H1 (cell line): Measurements from ENCODE around the gene EPHA4. TPM values are rescaled to one million over a fixed set of nuclear protein-coding genes. Genes with fewer than 3 reads are reported as not detected.

Source experiments
- CTCF ChIA-PET: fragments of 300-600 bp; sonication (Branson Sonifier 250); formaldehyde crosslinking; loops from one replicate; lab custom pipeline; 2021; ENCODE audit not compliant: partially characterized antibody; lab: Charles Lee
- POLR2A ChIA-PET: fragments of 300-600 bp; sonication (Branson Sonifier 250); formaldehyde crosslinking; loops from one replicate; lab custom pipeline; 2021; ENCODE audit warnings: inconsistent platforms; ENCODE audit not compliant: partially characterized antibody; lab: Charles Lee
- DNase-seq, 2 experiments: peaks; one replicate each; pipeline versions ENCODE4 v3.0.0 to v3.0.0-alpha.2; 2010 to 2022; ENCODE audit warnings: low spot score in 2 of 2, low read depth in 1 of 2, mixed read lengths in 1 of 2
- FAIRE-seq: peaks from 2 replicates; lab custom pipeline; 2011; peaks lifted over from hg19 to GRCh38; lab: Jason Lieb, UNC
- H2AFZ ChIP-seq: 2 replicates; pipeline ENCODE4 v1.8.1; 2012; ENCODE audit warnings: low read length, inconsistent platforms
- H2AK5ac ChIP-seq: 2 replicates; pipeline ENCODE4 v1.6.1; 2013; ENCODE audit warnings: low read depth, low read length
- H2BK120ac ChIP-seq: replicated peaks from 2 replicates; pipeline ENCODE3; 2013; ENCODE audit warnings: low read depth, low read length, inconsistent platforms
- H2BK12ac ChIP-seq: 2 replicates; pipeline ENCODE4 v1.6.1; 2013; ENCODE audit warnings: low read depth, low read length
- H2BK15ac ChIP-seq: 2 replicates; pipeline ENCODE4 v1.6.1; 2013; ENCODE audit warnings: low read length
- H2BK20ac ChIP-seq: 2 replicates; pipeline ENCODE4 v1.6.1; 2013; ENCODE audit warnings: low read length
- H2BK5ac ChIP-seq: 2 replicates; pipeline ENCODE4 v1.6.1; 2013; ENCODE audit warnings: low read depth, low read length
- H3K14ac ChIP-seq: 2 replicates; pipeline ENCODE4 v1.6.1; 2013; ENCODE audit warnings: inconsistent platforms; ENCODE audit not compliant: insufficient read length
- H3K18ac ChIP-seq: 2 replicates; pipeline ENCODE4 v1.6.1; 2013; ENCODE audit warnings: low read length; ENCODE audit errors: extremely low read depth
- H3K23ac ChIP-seq: 2 replicates; pipeline ENCODE4 v1.6.1; 2013; ENCODE audit warnings: inconsistent platforms; ENCODE audit not compliant: insufficient read length
- H3K23me2 ChIP-seq: 2 replicates; pipeline ENCODE4 v1.6.1; 2013; ENCODE audit warnings: low read depth, low read length
- H3K27ac ChIP-seq: 2 replicates; pipeline ENCODE4 v1.6.1; 2011; ENCODE audit warnings: low read depth, low read length, inconsistent platforms
- H3K27me3 ChIP-seq, 4 experiments: replicated peaks in 1 of 4; 1 replicate in 1 of 4; 2 replicates in 3 of 4; pipeline versions ENCODE4 v1.6.1 to v1.8.1; 2011 to 2013; ENCODE audit warnings: low read length in 3 of 4, mild to moderate bottlenecking in 3 of 4, inconsistent platforms in 2 of 4, mixed read lengths in 2 of 4, moderate library complexity in 1 of 4; ENCODE audit not compliant: control insufficient read depth in 3 of 4, insufficient read depth in 3 of 4; ENCODE audit errors: extremely low read depth in 1 of 4
- H3K36me3 ChIP-seq, 4 experiments: 2 replicates each; pipeline versions ENCODE4 v1.6.1 to v1.8.1; 2011 to 2013; ENCODE audit warnings: mild to moderate bottlenecking in 4 of 4, low read length in 3 of 4, moderate library complexity in 2 of 4, control low read depth in 1 of 4, inconsistent platforms in 1 of 4; ENCODE audit not compliant: insufficient read depth in 4 of 4, control insufficient read depth in 2 of 4
- H3K4ac ChIP-seq: replicated peaks from 2 replicates; pipeline ENCODE3; 2013; ENCODE audit warnings: low read length, low read depth, mixed read lengths, inconsistent platforms; ENCODE audit not compliant: insufficient read length
- H3K4me1 ChIP-seq, 4 experiments: replicated peaks in 1 of 4; 1 replicate in 1 of 4; 2 replicates in 3 of 4; pipeline versions ENCODE4 v1.6.1 to v1.8.1; 2011 to 2013; ENCODE audit warnings: low read length in 3 of 4, inconsistent platforms in 2 of 4, mixed read lengths in 1 of 4; ENCODE audit not compliant: insufficient read depth in 4 of 4, control insufficient read depth in 3 of 4
- H3K4me2 ChIP-seq, 2 experiments: 2 replicates each; pipeline versions ENCODE4 v1.6.1 to v1.8.1; 2011 to 2013; ENCODE audit warnings: low read depth in 2 of 2, low read length in 2 of 2, control low read depth in 1 of 2, inconsistent platforms in 1 of 2, mild to moderate bottlenecking in 1 of 2; ENCODE audit not compliant: insufficient read depth in 1 of 2
- H3K4me3 ChIP-seq, 4 experiments: fragments of 200-600, 300-600 bp in 1 of 4; sonication (generic), shearing (Covaris generic), sonication (Bioruptor Twin) in 1 of 4; 2 replicates each; pipeline versions ENCODE4 v1.5.1 to v1.8.1; 2011 to 2016; ENCODE audit warnings: low read length in 4 of 4, low read depth in 3 of 4, control low read depth in 2 of 4, inconsistent platforms in 2 of 4, mild to moderate bottlenecking in 2 of 4, mixed read lengths in 1 of 4, moderate library complexity in 1 of 4; ENCODE audit not compliant: insufficient read depth in 2 of 4; ENCODE audit errors: extremely low read depth in 1 of 4
- H3K56ac ChIP-seq: replicated peaks from 2 replicates; pipeline ENCODE3; 2013; ENCODE audit warnings: low read depth, mild to moderate bottlenecking, mixed read lengths, low read length, inconsistent platforms; ENCODE audit not compliant: insufficient read length
- H3K79me1 ChIP-seq: 2 replicates; pipeline ENCODE4 v1.6.1; 2013; ENCODE audit warnings: low read depth, low read length, control low read depth
- H3K79me2 ChIP-seq, 2 experiments: 2 replicates each; pipeline versions ENCODE4 v1.6.1 to v1.8.1; 2012 to 2013; ENCODE audit warnings: low read length in 2 of 2, mild to moderate bottlenecking in 2 of 2, inconsistent platforms in 1 of 2; ENCODE audit not compliant: insufficient read depth in 2 of 2, control insufficient read depth in 1 of 2
- H3K9ac ChIP-seq, 4 experiments: replicated peaks in 1 of 4; 1 replicate in 1 of 4; 2 replicates in 3 of 4; pipeline versions ENCODE4 v1.6.1 to v1.8.1; 2011 to 2013; ENCODE audit warnings: low read depth in 3 of 4, low read length in 3 of 4, control low read depth in 2 of 4, mild to moderate bottlenecking in 2 of 4, moderate library complexity in 2 of 4, inconsistent platforms in 1 of 4; ENCODE audit errors: extremely low read depth in 1 of 4
- H3K9me3 ChIP-seq, 2 experiments: 2 replicates each; pipeline versions ENCODE4 v1.6.1 to v1.8.1; 2012 to 2013; ENCODE audit warnings: mild to moderate bottlenecking in 2 of 2, moderate library complexity in 2 of 2, control low read depth in 1 of 2, inconsistent platforms in 1 of 2, low read depth in 1 of 2, low read length in 1 of 2, mixed read lengths in 1 of 2; ENCODE audit not compliant: insufficient read depth in 2 of 2
- H4K20me1 ChIP-seq, 2 experiments: replicated peaks in 1 of 2; 2 replicates each; pipeline versions ENCODE3 to v1.8.1; 2011 to 2013; ENCODE audit warnings: inconsistent platforms in 2 of 2, low read length in 2 of 2, mild to moderate bottlenecking in 1 of 2; ENCODE audit not compliant: insufficient read depth in 2 of 2, control insufficient read depth in 1 of 2
- H4K5ac ChIP-seq: 2 replicates; pipeline ENCODE4 v1.6.1; 2013; ENCODE audit warnings: low read length, low read depth, mixed read lengths, inconsistent platforms; ENCODE audit not compliant: insufficient read length
- H4K8ac ChIP-seq: 2 replicates; pipeline ENCODE4 v1.8.0; 2013; ENCODE audit warnings: mild to moderate bottlenecking, moderate library complexity, low read length, inconsistent platforms; ENCODE audit not compliant: insufficient read depth; ENCODE audit errors: extremely low read depth
- H4K91ac ChIP-seq: replicated peaks from 2 replicates; pipeline ENCODE3; 2013; ENCODE audit warnings: low read length, mixed read lengths, inconsistent platforms; ENCODE audit not compliant: insufficient read length
- ATF3 ChIP-seq: IDR thresholded peaks from 2 replicates; pipeline ENCODE4 v1.6.1; 2011; ENCODE audit warnings: low read depth, mild to moderate bottlenecking, low read length; ENCODE audit not compliant: insufficient read depth
- CHD1 ChIP-seq: IDR thresholded peaks from 2 replicates; pipeline ENCODE4 v1.6.1; 2012; ENCODE audit warnings: low read depth, low read length, improper control_type of control experiment
- E2F6 ChIP-seq: IDR thresholded peaks from 2 replicates; pipeline ENCODE4 v1.6.1; 2012; ENCODE audit warnings: inconsistent platforms
- GABPA ChIP-seq: IDR thresholded peaks from 2 replicates; pipeline ENCODE4 v1.6.1; 2011; ENCODE audit warnings: mild to moderate bottlenecking, low read length, moderate library complexity, borderline replicate concordance; ENCODE audit not compliant: insufficient read depth
- JUND ChIP-seq: IDR thresholded peaks from 2 replicates; pipeline ENCODE4 v1.6.1; 2011; ENCODE audit warnings: mild to moderate bottlenecking, improper control_type of control experiment, low read length
- KDM4A ChIP-seq: IDR thresholded peaks from one replicate; pipeline ENCODE4 v1.7.1; 2012; ENCODE audit warnings: low read depth, mild to moderate bottlenecking, moderate library complexity, low read length, inconsistent platforms; ENCODE audit not compliant: severe bottlenecking
- KDM5A ChIP-seq: fragments of 200-600 bp; IDR thresholded peaks from 2 replicates; pipeline ENCODE4 v1.7.1; 2012; ENCODE audit warnings: mild to moderate bottlenecking, low read length, inconsistent platforms, mixed read lengths
- POLR2A ChIP-seq, 2 experiments: IDR thresholded peaks; 1 replicate in 1 of 2; 2 replicates in 1 of 2; pipeline ENCODE4 v1.6.1; 2011; ENCODE audit warnings: low read depth in 2 of 2, low read length in 2 of 2, mild to moderate bottlenecking in 2 of 2; ENCODE audit errors: control extremely low read depth in 1 of 2
- RNF2 ChIP-seq: fragments of 200-900, 300-1000 bp; sonication (generic); IDR thresholded peaks from 2 replicates; pipeline ENCODE4 v1.7.1; 2016; ENCODE audit warnings: borderline replicate concordance, low read depth, mild to moderate bottlenecking, antibody characterized with exemption, low read length; ENCODE audit not compliant: poor library complexity, severe bottlenecking; ENCODE audit errors: missing control alignments
- RXRA ChIP-seq: IDR thresholded peaks from 2 replicates; pipeline ENCODE4 v1.6.1; 2011; ENCODE audit warnings: low read depth, mild to moderate bottlenecking, low read length, moderate library complexity; ENCODE audit not compliant: insufficient read depth
- SAP30 ChIP-seq: fragments of 300-600 bp; sonication (generic); IDR thresholded peaks from 2 replicates; pipeline ENCODE4 v1.7.1; 2012; ENCODE audit warnings: low read length, moderate library complexity, mild to moderate bottlenecking, inconsistent platforms; ENCODE audit not compliant: insufficient read depth, insufficient replicate concordance
- TAF1 ChIP-seq: IDR thresholded peaks from 2 replicates; pipeline ENCODE4 v1.6.1; 2011; ENCODE audit warnings: mild to moderate bottlenecking, low read depth, low read length
- WGBS, 2 experiments: shearing (Covaris generic) in 1 of 2; methylation state at CpG; one replicate each; pipeline versions ENCODE4 v1.1.6 to v1.1.7; 2013 to 2015; ENCODE audit warnings: low lambda C conversion rate in 2 of 2, mixed read lengths in 2 of 2, inconsistent platforms in 1 of 2, low coverage in 1 of 2, missing lambda C conversion rate in 1 of 2; ENCODE audit not compliant: insufficient replicate concordance in 2 of 2, insufficient coverage in 1 of 2, insufficient read length in 1 of 2; ENCODE audit errors: extremely low coverage in 1 of 2, missing lambda C conversion rate in 1 of 2; 5-methylcytosine and 5-hydroxymethylcytosine counted together
- polyA plus RNA-seq, 7 experiments: library from polyadenylated mRNA; depleted of rRNA in 3 of 7; stranded (reverse) in 5 of 7; unstranded in 2 of 7; fragments of >200 nt in 5 of 7; fragments of 200-250 nt in 2 of 7; gene quantifications; 1 replicate in 5 of 7; 2 replicates in 1 of 7; 4 replicates in 1 of 7; pipeline versions ENCODE4 v1.2.1 to v1.2.3, GENCODE V29; 2011 to 2013; ENCODE audit warnings: missing spikeins in 2 of 7, mixed read lengths in 2 of 7
- total RNA-seq: library from RNA; stranded (reverse); fragmentation: NEBNext Ultra II Directional; extraction: Animal tissue kit (Norgen Biotek cat#: 25700); gene quantifications from 2 replicates; pipeline ENCODE4 v1.2.1, GENCODE V29; 2021

The EPHA4 gene
- total and polyA plus RNA-seq, 2 of the 8 experiments (the other 6 are each of a cell fraction or from before 2014, with no cell fraction given) = 4.3 to 5.7 TPM

- Histone ChIP-seq H3K9ac (no peak overlapping the region), H3K27me3 (no peaks in the 10 kb centered on the region), H4K8ac (no peak overlapping the region), H2BK120ac (no peak overlapping the region), H2BK20ac (no peak overlapping the region), H3K79me1 (no peaks in the 10 kb centered on the region), H3K23ac (no peak overlapping the region), H2AK5ac (no peak overlapping the region), H4K20me1 (no peaks in the 10 kb centered on the region), H3K9me3 (no peaks in the 10 kb centered on the region), H2AFZ (no peak overlapping the region), H4K5ac (no peak overlapping the region), H4K91ac (no peak overlapping the region), H3K4me2 (no peak overlapping the region), H3K23me2 (no peaks in the 10 kb centered on the region), H2BK5ac (no peak overlapping the region), H3K79me2 (no peaks in the 10 kb centered on the region), H3K56ac (no peak overlapping the region), H3K14ac (no peak overlapping the region), H3K4ac (no peak overlapping the region), H2BK15ac (no peak overlapping the region), H3K4me3 (no peak overlapping the region), H3K18ac (no peak overlapping the region), H3K27ac (no peak overlapping the region), H3K4me1 (no peaks in the 10 kb centered on the region), H2BK12ac (no peak overlapping the region), H3K36me3 (no peaks in the 10 kb centered on the region)
- CTCF ChIA-PET = no interaction called here
- DNase-seq (no peak), FAIRE-seq (no peak)
- POLR2A ChIA-PET = no interaction called here
- 86% methylated on average over 8 of the region's 8 CpGs; no CpG with 5 or more reads in 1 of the 2 experiments for WGBS, 2 experiments
- TF ChIP-seq POLR2A (IDR thresholded peaks at IDR 0.05; ENCODE audit: control extremely low read depth in 1 of 2, low read depth in 2 of 2, low read length in 2 of 2) = no peak
- TF ChIP-seq RNF2 = no peak
- no peak for TF ChIP-seq RXRA
- TF ChIP-seq SAP30 = no peak
- no peak for TF ChIP-seq E2F6
- TF ChIP-seq CHD1 = no peak
- no peak for TF ChIP-seq JUND
- no peak for TF ChIP-seq TAF1
- no peak for TF ChIP-seq ATF3
- TF ChIP-seq KDM4A = no peak
- TF ChIP-seq GABPA = no peak
- no peak for TF ChIP-seq KDM5A
Measured at GRCh38 chr2:221502270-221503010, 69.7 kb downstream of the EPHA4 start.
